Measurements from ENCODE around the gene ATXN7L3B. TPM values are rescaled to one million over a fixed set of nuclear protein-coding genes. Genes with fewer than 3 reads are reported as not detected.

The ATXN7L3B gene, protein sequence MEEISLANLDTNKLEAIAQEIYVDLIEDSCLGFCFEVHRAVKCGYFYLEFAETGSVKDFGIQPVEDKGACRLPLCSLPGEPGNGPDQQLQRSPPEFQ
- total RNA-seq = 10 to 100 TPM; 18.9 to 20.2 TPM

- TF ChIP-seq, protein P1, sequence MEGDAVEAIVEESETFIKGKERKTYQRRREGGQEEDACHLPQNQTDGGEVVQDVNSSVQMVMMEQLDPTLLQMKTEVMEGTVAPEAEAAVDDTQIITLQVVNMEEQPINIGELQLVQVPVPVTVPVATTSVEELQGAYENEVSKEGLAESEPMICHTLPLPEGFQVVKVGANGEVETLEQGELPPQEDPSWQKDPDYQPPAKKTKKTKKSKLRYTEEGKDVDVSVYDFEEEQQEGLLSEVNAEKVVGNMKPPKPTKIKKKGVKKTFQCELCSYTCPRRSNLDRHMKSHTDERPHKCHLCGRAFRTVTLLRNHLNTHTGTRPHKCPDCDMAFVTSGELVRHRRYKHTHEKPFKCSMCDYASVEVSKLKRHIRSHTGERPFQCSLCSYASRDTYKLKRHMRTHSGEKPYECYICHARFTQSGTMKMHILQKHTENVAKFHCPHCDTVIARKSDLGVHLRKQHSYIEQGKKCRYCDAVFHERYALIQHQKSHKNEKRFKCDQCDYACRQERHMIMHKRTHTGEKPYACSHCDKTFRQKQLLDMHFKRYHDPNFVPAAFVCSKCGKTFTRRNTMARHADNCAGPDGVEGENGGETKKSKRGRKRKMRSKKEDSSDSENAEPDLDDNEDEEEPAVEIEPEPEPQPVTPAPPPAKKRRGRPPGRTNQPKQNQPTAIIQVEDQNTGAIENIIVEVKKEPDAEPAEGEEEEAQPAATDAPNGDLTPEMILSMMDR (IDR thresholded peaks at IDR 0.05) = no peak
- Mint-ChIP-seq H3K9me3 (no peaks in the 10 kb centered on the region), H3K27me3 (no peaks in the 10 kb centered on the region), H3K4me1 (ENCODE audit: low read depth) (peaks cover 41% of the 10 kb centered on the region), H3K27ac (peak within 1 kb of the TSS; percentile 98), H3K4me3 (peak within 1 kb of the TSS; percentile 93), H3K36me3 (ENCODE audit: low read depth) (peaks cover 54% of the 10 kb centered on the region)
- POLR2A ChIA-PET = interaction anchor here (1.1 to 1.4 kb wide), 2 partner anchors 9 to 14 kb away, joined by 4 to 5 read pairs; no protein-coding TSS in a partner anchor
- ATAC-seq (peak; percentile 98), DNase-seq (peak; percentile 93)
- intact Hi-C loops (cut with micrococcal nuclease) = no loop called here
- CTCF ChIA-PET = interaction anchor here (1.1 kb wide), 1 partner anchor 9 kb away, joined by 4 read pairs; no protein-coding TSS in a partner anchor
Measured at GRCh38 chr12:74537707-74538385, at the start of gene ATXN7L3B. ATXN7L3B (plus strand) TSS chr12:74537835; CDS start chr12:74538113, 278 bp downstream.

GRCh38 chr12:74488134-74488533 lies 49.5 kb upstream of the ATXN7L3B start:
- TF ChIP-seq, protein P1 (IDR thresholded peaks at IDR 0.05) = no peak
- no peak overlapping the region for H3K27ac Mint-ChIP-seq
- no peaks in the 10 kb centered on the region for H3K9me3 Mint-ChIP-seq
- no peak overlapping the region for H3K4me3 Mint-ChIP-seq
- DNase-seq (no peak), ATAC-seq (no peak)
- POLR2A ChIA-PET = no interaction called here
- H3K4me1 Mint-ChIP-seq (ENCODE audit: low read depth) = peaks cover 12% of the 10 kb centered on the region
- H3K27me3 Mint-ChIP-seq = peaks cover 2% of the 10 kb centered on the region
- CTCF ChIA-PET = interaction anchor here (1.3 kb wide), 1 partner anchor 45 kb away, joined by 3 read pairs; no protein-coding TSS in a partner anchor
- H3K36me3 Mint-ChIP-seq (ENCODE audit: low read depth) = no peaks in the 10 kb centered on the region
- intact Hi-C loops (cut with micrococcal nuclease) = no loop called here

DNA sequence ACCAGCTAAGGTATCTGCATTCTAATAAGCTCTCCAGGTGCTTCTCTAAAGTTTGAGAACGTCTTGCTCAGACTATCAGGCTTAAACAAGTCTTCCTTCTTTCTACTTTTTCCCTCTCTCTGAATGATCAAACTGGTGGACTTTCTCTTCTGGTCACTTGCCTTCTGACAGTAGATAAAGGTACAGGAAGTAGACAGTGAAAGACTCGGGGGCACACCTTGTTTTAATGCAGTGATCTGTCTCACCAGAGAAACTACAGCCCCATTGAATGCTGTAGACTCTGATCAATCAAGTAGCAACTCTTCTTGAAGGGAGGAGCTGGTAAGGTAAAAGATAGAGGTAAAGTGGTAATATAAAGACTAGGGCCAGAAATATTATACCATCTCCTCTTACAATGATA lies 48.1 kb upstream of the ATXN7L3B start:
- Mint-ChIP-seq H3K9me3 (no peaks in the 10 kb centered on the region), H3K27me3 (peaks cover 4% of the 10 kb centered on the region), H3K4me1 (ENCODE audit: low read depth) (peaks cover 12% of the 10 kb centered on the region), H3K27ac (no peak overlapping the region), H3K36me3 (ENCODE audit: low read depth) (no peaks in the 10 kb centered on the region), H3K4me3 (no peak overlapping the region)
- ATAC-seq (no peak), DNase-seq (no peak)
- ChIA-PET POLR2A (no interaction called here), CTCF (interaction anchor here (1.3 kb wide), 1 partner anchor 43 kb away, joined by 3 read pairs; no protein-coding TSS in a partner anchor)
- intact Hi-C loops (cut with micrococcal nuclease) = no loop called here
- TF ChIP-seq, protein P1 (IDR thresholded peaks at IDR 0.05) = no peak

- CTCF ChIA-PET = no interaction called here
- Mint-ChIP-seq H3K27ac (no peak overlapping the region), H3K4me1 (ENCODE audit: low read depth) (peaks cover 12% of the 10 kb centered on the region), H3K9me3 (no peaks in the 10 kb centered on the region), H3K27me3 (peaks cover 6% of the 10 kb centered on the region), H3K36me3 (ENCODE audit: low read depth) (no peaks in the 10 kb centered on the region), H3K4me3 (peak overlapping the region; percentile 50)
- POLR2A ChIA-PET = interaction anchor here (0.7 kb wide), 1 partner anchor 10 kb away, joined by 3 read pairs; no protein-coding TSS in a partner anchor
- TF ChIP-seq, protein P1 (IDR thresholded peaks at IDR 0.05) = no peak
- ATAC-seq (no peak), DNase-seq (no peak)
- intact Hi-C loops (cut with micrococcal nuclease) = no loop called here
Measured at GRCh38 chr12:74490390-74491064, 47.1 kb upstream of the ATXN7L3B start.

Data from activated CD8-positive, alpha-beta T cell treated with anti-CD3 and anti-CD28 coated beads for 36 hours (primary cell).